Measurements from ENCODE around the gene VPREB3.

GRCh38 chr22:23779731-23780130 is 25.5 kb upstream of the VPREB3 start:
- TF ChIP-seq CTCF (IDR thresholded peaks at IDR 0.05; ENCODE audit: low read length): no peak
- TF ChIP-seq EZH2 (optimal IDR thresholded peaks at IDR 0.05; ENCODE audit: low read depth, low read length): no peak
